Thoracic aorta (tissue), 2 donors: ENCODE data around the gene NELFA. TPM values are rescaled to one million over a fixed set of nuclear protein-coding genes. Genes with fewer than 3 reads are reported as not detected.

Experiments
- ATAC-seq: fragments of 150-250 bp; one replicate; pipeline ENCODE4 v1.8.0; 2017; ENCODE audit warnings: low read depth; ENCODE audit not compliant: insufficient number of reproducible peaks, low FRiP score
- DNase-seq: peaks from one replicate; pipeline ENCODE4 v3.0.0-alpha.2; 2020; ENCODE audit warnings: low spot score
- H3K27ac ChIP-seq, 2 donors: fragments of 200-600 bp; sonication (generic); 1 replicate in 1 of 2; 2 replicates in 1 of 2; pipeline ENCODE4 v1.5.1; 2016; ENCODE audit warnings: mild to moderate bottlenecking in 2 of 2, moderate library complexity in 2 of 2
- H3K27me3 ChIP-seq: fragments of 200-600 bp; sonication (generic); replicated peaks from 2 replicates; pipeline ENCODE4 v1.6.0; 2016; ENCODE audit warnings: mild to moderate bottlenecking; ENCODE audit not compliant: insufficient read depth
- H3K36me3 ChIP-seq: fragments of 200-600 bp; sonication (generic); one replicate; pipeline ENCODE4 v1.5.1; 2016
- H3K4me1 ChIP-seq, 2 donors: fragments of 200-600 bp; sonication (generic); 1 replicate in 1 of 2; 2 replicates in 1 of 2; pipeline versions ENCODE4 v1.5.1 to v1.6.0; 2016; ENCODE audit warnings: low read depth in 2 of 2, mild to moderate bottlenecking in 1 of 2; ENCODE audit not compliant: control insufficient read depth in 1 of 2
- H3K4me3 ChIP-seq: fragments of 200-600 bp; sonication (generic); 2 replicates; pipeline ENCODE4 v1.5.1; 2016; ENCODE audit warnings: mild to moderate bottlenecking
- H3K9me3 ChIP-seq: fragments of 200-600 bp; sonication (generic); 2 replicates; pipeline ENCODE4 v1.5.1; 2016
- CTCF ChIP-seq: fragments of 200-600 bp; sonication (generic); IDR thresholded peaks from one replicate; pipeline ENCODE4 v1.5.1; 2019; ENCODE audit warnings: antibody characterized with exemption
- total RNA-seq, 2 donors: library from RNA; depleted of rRNA; stranded (reverse); fragments of >200 nt; gene quantifications; one replicate each; pipeline versions ENCODE4 v1.1.0 to v1.2.3, GENCODE V29; 2016

NELFA gene
- total RNA-seq, 2 donors from 2014 or later: 26.7 to 36.1 TPM

- H3K27me3 ChIP-seq: no peaks in the 10 kb centered on the region
- ATAC-seq (no peak), DNase-seq (no peak)
- no peaks in the 10 kb centered on the region for H3K9me3 ChIP-seq
- no peak for TF ChIP-seq CTCF
- H3K27ac ChIP-seq: no peak overlapping the region
- peaks cover 47% of the 10 kb centered on the region for H3K36me3 ChIP-seq
- no peak overlapping the region for H3K4me3 ChIP-seq
- H3K4me1 ChIP-seq: no peaks in the 10 kb centered on the region
Observed at GRCh38 chr4:1991087-1991486, 17.7 kb downstream of the NELFA start.

DNA sequence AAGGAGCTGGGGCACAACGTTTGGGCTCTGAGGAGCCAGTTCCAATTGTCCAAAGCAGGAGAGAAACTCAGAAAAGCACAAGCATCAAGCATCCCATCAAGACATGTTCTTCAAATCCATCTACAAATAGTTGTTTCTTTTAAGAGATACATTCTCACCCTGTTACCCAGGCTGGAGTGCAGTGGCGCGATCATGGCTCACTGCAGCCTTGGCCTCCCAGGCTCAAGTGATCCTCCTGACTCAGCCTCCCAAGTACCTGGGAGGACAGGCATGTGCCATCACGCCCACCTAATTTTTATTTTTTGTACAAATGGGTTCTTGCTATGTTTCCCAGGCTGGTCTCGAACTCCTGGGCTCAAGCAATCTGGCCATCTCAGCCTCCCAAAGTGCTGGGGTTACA lies 18.1 kb downstream of the NELFA start:
- no peak for TF ChIP-seq CTCF
- DNase-seq (no peak), ATAC-seq (no peak)
- Histone ChIP-seq H3K27ac (no peak overlapping the region), H3K4me1 (no peaks in the 10 kb centered on the region), H3K27me3 (no peaks in the 10 kb centered on the region), H3K36me3 (peaks cover 51% of the 10 kb centered on the region), H3K4me3 (no peak overlapping the region), H3K9me3 (no peaks in the 10 kb centered on the region)

DNA sequence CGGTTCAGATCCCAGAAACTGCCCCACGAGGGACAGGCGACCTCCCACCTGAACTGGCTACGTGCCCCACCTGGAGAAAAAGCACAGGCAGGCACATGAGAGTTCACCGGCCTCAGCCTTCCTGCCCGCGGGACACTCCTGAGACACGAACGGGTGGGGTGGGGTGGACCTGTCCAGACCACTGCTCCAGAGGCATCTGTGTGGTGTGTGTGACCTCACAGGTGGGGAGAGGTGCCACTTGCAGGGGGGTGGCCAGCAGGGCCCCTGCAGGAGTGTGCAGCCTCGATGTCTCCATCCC lies 18.5 kb downstream of the NELFA start:
- DNase-seq (no peak), ATAC-seq (no peak)
- H3K4me1 ChIP-seq: no peaks in the 10 kb centered on the region
- no peak overlapping the region for H3K27ac ChIP-seq
- TF ChIP-seq CTCF: no peak
- H3K36me3 ChIP-seq: peaks cover 55% of the 10 kb centered on the region
- no peak overlapping the region for H3K4me3 ChIP-seq
- H3K27me3 ChIP-seq: no peaks in the 10 kb centered on the region
- no peaks in the 10 kb centered on the region for H3K9me3 ChIP-seq

- Histone ChIP-seq H3K4me1 (peaks cover 0 to under 1% of the 10 kb centered on the region in 2 donors), H3K36me3 (peaks cover 60% of the 10 kb centered on the region), H3K27me3 (no peaks in the 10 kb centered on the region), H3K4me3 (no peak overlapping the region), H3K27ac (no peak overlapping the region), H3K9me3 (no peaks in the 10 kb centered on the region)
- DNase-seq: no peak
- TF ChIP-seq CTCF: no peak
- ATAC-seq: no peak
Observed at GRCh38 chr4:1989533-1990347, 19.0 kb downstream of the NELFA start.

GRCh38 chr4:1988327-1988724 lies 20.4 kb downstream of the NELFA start:
- no peak for ATAC-seq
- no peak overlapping the region for H3K4me3 ChIP-seq
- peaks cover 0 to 8% of the 10 kb centered on the region in 2 donors for H3K4me1 ChIP-seq
- H3K27me3 ChIP-seq: no peaks in the 10 kb centered on the region
- no peak for DNase-seq
- no peak overlapping the region for H3K27ac ChIP-seq
- H3K36me3 ChIP-seq: peaks cover 71% of the 10 kb centered on the region
- TF ChIP-seq CTCF: no peak
- no peaks in the 10 kb centered on the region for H3K9me3 ChIP-seq
